Peyer's patch (tissue), 4 donors: ENCODE data around the gene MEGF8. TPM values are rescaled to one million over a fixed set of nuclear protein-coding genes. Genes with fewer than 3 reads are reported as not detected.
A peak's percentile ranks its signal among the peaks of the same experiment; 100 is the strongest.

Experiments
- DNase-seq, 3 donors: peaks; one replicate each; pipeline ENCODE4 v3.0.0-alpha.2; 2017 to 2019
- H3K27ac ChIP-seq, 4 donors: fragments of 200-600 bp; sonication (generic); one replicate each; pipeline ENCODE4 v1.5.1; 2016 to 2019
- H3K27me3 ChIP-seq, 2 donors: fragments of 200-600 bp; sonication (generic); one replicate each; pipeline ENCODE4 v1.5.1; 2019
- H3K36me3 ChIP-seq, 3 donors: fragments of 200-600 bp; sonication (generic); one replicate each; pipeline ENCODE4 v1.5.1; 2016 to 2019
- H3K4me1 ChIP-seq, 4 donors: fragments of 200-600 bp; sonication (generic); one replicate each; pipeline ENCODE4 v1.5.1; 2016 to 2019
- H3K4me3 ChIP-seq, 4 donors: fragments of 200-600 bp; sonication (generic); 1 replicate in 3 of 4; 2 replicates in 1 of 4; pipeline ENCODE4 v1.5.1; 2016 to 2019; ENCODE audit warnings: mild to moderate bottlenecking in 1 of 4
- H3K9me3 ChIP-seq, 4 donors: fragments of 200-600 bp; sonication (generic); one replicate each; pipeline ENCODE4 v1.5.1; 2016 to 2019; ENCODE audit warnings: mild to moderate bottlenecking in 1 of 4
- POLR2A ChIP-seq, 2 donors: fragments of 450-650 bp; IDR thresholded peaks; one replicate each; pipeline ENCODE4 v1.5.1; 2017; ENCODE audit warnings: antibody characterized with exemption in 2 of 2, mild to moderate bottlenecking in 2 of 2, moderate library complexity in 2 of 2
- total RNA-seq, 4 donors: library from RNA; depleted of rRNA; stranded (reverse); fragments of >200 nt; gene quantifications; one replicate each; pipeline ENCODE4 v1.1.0, GENCODE V29; 2016
- TF ChIP-seq, protein P1 (sequence below), 6 experiments: fragments of 450-650 bp in 4 of 6; fragments of 200-600 bp in 2 of 6; sonication (generic) in 1 of 6; IDR thresholded peaks; one replicate each; pipeline ENCODE4 v1.5.1; 2017 to 2019; ENCODE audit warnings: antibody characterized with exemption in 6 of 6, mild to moderate bottlenecking in 3 of 6, moderate library complexity in 1 of 6

MEGF8 gene
- total RNA-seq, 4 donors from 2014 or later = 12.3 to 30.8 (median 22.3) TPM

DNA sequence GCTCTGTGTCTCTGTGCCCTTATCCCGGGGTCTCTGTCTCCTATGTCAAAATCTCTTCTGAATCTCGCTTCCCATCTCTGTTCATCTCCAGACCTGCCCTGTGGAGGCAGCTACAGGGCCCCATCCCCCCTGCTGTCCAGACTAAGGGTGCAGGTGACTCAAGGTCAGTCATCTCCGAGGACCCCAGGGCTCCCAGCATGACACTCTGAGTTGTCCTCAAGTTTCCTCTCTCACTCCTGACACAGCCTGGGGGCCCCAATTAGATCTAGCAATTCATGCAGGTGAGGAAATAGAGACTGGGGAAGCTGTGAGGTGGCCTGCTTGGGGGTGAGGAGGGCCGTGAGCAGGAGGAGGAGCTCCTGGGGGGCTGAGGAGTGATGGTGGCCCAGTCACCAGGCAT is 66.7 kb downstream of the MEGF8 start:
- no peaks in the 10 kb centered on the region for H3K36me3 ChIP-seq
- no peak for DNase-seq
- H3K27ac ChIP-seq = no peak overlapping the region
- H3K27me3 ChIP-seq = peaks cover 0 to 4% of the 10 kb centered on the region in 2 donors
- H3K4me1 ChIP-seq = peaks cover 0 to 8% (median 0%) of the 10 kb centered on the region in 4 donors
- TF ChIP-seq POLR2A (IDR thresholded peaks at IDR 0.05) = no peak
- TF ChIP-seq, protein P1, sequence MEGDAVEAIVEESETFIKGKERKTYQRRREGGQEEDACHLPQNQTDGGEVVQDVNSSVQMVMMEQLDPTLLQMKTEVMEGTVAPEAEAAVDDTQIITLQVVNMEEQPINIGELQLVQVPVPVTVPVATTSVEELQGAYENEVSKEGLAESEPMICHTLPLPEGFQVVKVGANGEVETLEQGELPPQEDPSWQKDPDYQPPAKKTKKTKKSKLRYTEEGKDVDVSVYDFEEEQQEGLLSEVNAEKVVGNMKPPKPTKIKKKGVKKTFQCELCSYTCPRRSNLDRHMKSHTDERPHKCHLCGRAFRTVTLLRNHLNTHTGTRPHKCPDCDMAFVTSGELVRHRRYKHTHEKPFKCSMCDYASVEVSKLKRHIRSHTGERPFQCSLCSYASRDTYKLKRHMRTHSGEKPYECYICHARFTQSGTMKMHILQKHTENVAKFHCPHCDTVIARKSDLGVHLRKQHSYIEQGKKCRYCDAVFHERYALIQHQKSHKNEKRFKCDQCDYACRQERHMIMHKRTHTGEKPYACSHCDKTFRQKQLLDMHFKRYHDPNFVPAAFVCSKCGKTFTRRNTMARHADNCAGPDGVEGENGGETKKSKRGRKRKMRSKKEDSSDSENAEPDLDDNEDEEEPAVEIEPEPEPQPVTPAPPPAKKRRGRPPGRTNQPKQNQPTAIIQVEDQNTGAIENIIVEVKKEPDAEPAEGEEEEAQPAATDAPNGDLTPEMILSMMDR (IDR thresholded peaks at IDR 0.05) = no peak
- no peaks in the 10 kb centered on the region for H3K9me3 ChIP-seq
- no peak overlapping the region for H3K4me3 ChIP-seq

DNA sequence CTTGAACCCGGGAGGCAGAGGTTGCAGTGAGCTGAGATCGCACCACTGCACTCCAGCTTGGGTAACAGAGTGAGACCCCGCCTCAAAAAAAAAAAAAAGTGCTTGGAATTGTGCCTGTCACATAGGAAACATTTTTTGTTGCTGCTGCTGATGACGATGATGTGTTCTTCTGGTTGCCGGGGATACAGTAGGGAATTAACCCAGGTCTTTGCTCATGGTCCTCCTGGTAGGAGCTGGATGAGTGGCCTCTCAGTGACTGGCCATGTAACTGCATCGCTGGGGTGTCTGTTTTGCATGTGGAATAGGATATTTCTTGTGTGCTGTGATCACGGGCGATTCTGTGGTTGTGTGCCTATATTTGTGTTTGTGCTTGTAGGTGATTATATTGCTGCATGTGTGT is 69.3 kb downstream of the MEGF8 start:
- no peak for DNase-seq
- H3K27me3 ChIP-seq = no peaks in the 10 kb centered on the region
- H3K4me1 ChIP-seq = peaks cover 0 to 11% (median 8%) of the 10 kb centered on the region in 4 donors
- no peak for TF ChIP-seq POLR2A (IDR thresholded peaks at IDR 0.05)
- TF ChIP-seq, protein P1 (IDR thresholded peaks at IDR 0.05) = no peak
- H3K36me3 ChIP-seq = no peaks in the 10 kb centered on the region
- H3K9me3 ChIP-seq = no peaks in the 10 kb centered on the region
- H3K27ac ChIP-seq = no peak overlapping the region
- no peak overlapping the region for H3K4me3 ChIP-seq

DNA sequence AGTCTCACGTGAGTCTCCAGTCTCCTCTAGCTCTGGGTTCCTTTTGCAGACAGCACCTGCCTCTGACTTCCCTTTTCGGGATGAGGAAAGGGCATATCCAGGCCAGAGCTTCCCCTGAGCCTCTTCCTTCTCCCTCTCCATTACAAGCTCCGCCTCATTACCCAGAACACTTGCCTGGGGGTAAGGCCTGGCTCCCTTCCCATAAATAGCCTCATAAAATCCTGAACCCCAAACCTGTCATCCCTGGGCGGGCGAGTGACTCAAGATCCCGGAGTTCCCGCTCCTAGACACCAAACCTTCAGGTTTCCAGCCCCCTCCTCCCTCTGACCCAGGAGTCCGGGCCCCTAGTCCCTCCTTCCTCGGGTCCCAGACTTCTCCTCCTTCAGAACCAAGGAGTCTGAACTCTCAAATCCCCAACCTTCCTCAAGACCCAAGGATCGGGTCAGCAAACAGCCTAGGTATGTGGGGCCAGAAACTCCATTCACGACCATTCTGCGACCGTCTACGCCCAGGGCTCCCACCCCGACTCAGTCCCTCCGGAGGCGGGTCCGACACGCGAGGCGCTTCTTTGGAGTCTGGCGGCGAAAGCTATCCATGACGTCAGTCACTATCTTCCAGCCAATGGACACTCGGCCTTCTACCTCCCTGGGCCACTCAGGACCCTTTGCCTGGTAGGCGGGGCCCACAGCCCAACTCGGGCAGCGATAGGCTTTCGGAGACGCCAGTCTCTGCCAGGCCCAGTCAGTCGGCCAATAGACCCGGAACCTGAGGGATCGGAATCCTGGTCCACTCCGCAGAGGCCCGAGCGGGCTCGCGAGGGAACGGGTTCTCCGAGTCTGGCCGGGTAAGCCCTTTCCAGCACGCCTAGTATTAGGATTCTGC is 71.2 kb downstream of the MEGF8 start:
- TF ChIP-seq, protein P1 (IDR thresholded peaks at IDR 0.05) = no peak
- TF ChIP-seq POLR2A (IDR thresholded peaks at IDR 0.05) = peak; percentile 69 to 84
- Histone ChIP-seq H3K4me3 (peak overlapping the region; percentile 46 to 63 (median 56)), H3K27me3 (no peaks in the 10 kb centered on the region), H3K9me3 (no peaks in the 10 kb centered on the region), H3K27ac (peak overlapping the region; percentile 70 to 81 (median 76)), H3K36me3 (no peaks in the 10 kb centered on the region), H3K4me1 (peaks cover 0 to 11% (median 8%) of the 10 kb centered on the region in 4 donors)
- peak; percentile 93 to 99 (median 98) for DNase-seq

DNA sequence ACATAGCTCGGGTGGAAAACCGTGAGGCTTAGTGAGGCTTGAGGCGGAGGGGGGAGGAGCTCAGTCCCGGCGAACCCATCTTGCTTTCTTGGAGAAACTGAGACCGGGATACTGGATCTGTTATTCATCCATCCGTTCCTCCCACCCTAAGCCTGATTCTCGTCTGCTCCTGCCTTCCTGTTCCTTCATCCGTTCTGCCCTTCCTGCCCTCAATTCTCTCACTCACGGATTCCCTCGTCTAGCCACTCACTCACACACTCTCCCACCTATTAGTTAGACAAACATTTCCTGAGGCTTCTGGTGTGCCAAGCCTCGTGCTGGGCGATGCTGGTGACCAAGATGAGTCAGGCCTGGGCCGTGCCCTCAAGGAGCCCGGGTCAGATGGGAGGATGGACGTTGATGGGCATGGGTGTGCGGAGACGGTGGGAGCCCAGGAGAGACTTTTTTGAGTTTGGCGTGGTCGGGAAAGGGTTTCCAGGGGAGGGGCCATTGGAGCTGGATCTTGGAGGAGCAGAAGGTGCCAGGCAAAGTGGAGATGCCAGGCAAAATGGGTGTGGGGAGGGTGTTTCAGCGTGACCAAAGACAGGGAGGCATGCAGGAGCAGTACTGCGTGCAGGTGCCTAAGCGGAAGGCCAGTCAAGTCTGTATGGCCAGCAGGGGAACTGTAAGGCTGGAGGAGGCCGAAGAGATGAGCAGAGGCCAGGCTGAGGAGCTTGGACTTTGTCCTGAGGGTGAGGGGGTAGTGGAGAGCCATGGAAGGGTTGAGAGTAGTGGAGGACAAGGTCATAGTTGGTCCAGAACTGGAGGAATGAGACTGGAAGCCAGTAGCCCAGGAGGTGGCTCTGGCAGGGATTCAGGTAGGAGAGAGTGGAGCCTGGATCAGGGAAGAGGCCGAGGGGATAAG is 72.1 kb downstream of the MEGF8 start:
- TF ChIP-seq POLR2A (IDR thresholded peaks at IDR 0.05) = no peak
- TF ChIP-seq, protein P1 (IDR thresholded peaks at IDR 0.05) = no peak
- Histone ChIP-seq H3K36me3 (no peaks in the 10 kb centered on the region), H3K9me3 (no peaks in the 10 kb centered on the region), H3K27me3 (no peaks in the 10 kb centered on the region), H3K4me3 (peak overlapping the region; percentile 46 to 63 (median 56)), H3K27ac (peak overlapping the region; percentile 70 to 81 (median 76)), H3K4me1 (peaks cover 0 to 17% (median 8%) of the 10 kb centered on the region in 4 donors)
- DNase-seq = no peak

DNA sequence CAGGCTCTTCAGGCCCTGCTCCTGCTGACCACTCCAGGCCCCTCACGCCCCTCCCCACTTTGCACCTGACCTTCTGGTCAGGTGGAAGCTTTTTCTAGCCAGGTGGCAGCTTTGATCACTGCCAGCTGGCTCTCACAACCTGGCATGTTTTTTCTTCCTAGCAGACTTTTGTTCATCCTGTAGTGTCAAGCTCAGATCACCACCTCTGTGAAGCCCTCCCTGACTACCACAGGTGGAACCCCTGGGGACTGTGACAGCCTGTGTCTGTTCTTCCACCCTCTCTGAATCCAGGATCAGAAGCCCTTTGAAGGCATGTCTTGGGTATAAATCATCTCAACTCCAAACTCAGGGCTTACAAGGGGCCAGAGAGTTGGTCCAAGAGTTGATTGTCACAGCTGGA is 75.0 kb downstream of the MEGF8 start:
- Histone ChIP-seq H3K27ac (no peak overlapping the region), H3K36me3 (peaks cover 0 to 10% (median 0%) of the 10 kb centered on the region in 3 donors), H3K9me3 (no peaks in the 10 kb centered on the region), H3K27me3 (no peaks in the 10 kb centered on the region), H3K4me3 (no peak overlapping the region), H3K4me1 (peaks cover 0 to 17% (median 8%) of the 10 kb centered on the region in 4 donors)
- DNase-seq = no peak
- TF ChIP-seq, protein P1 (IDR thresholded peaks at IDR 0.05) = no peak
- TF ChIP-seq POLR2A (IDR thresholded peaks at IDR 0.05) = no peak
